Left ventricle myocardium inferior (tissue), 1 donor: ENCODE results near the gene HYOU1. TPM values are rescaled to one million over a fixed set of nuclear protein-coding genes. Genes with fewer than 3 reads are reported as not detected.

Experiments used
- DNase-seq: peaks from one replicate; pipeline ENCODE4 v3.0.0-alpha.2; 2020
- H3K27ac ChIP-seq: fragments of 200-600 bp; replicated peaks from 2 replicates; pipeline ENCODE4 v1.8.0; 2021
- H3K27me3 ChIP-seq: fragments of 200-600 bp; 2 replicates; pipeline ENCODE4 v1.8.0; 2021; ENCODE audit warnings: low read depth
- H3K36me3 ChIP-seq: fragments of 200-600 bp; 2 replicates; pipeline ENCODE4 v1.8.0; 2021
- H3K4me1 ChIP-seq: fragments of 200-600 bp; 2 replicates; pipeline ENCODE4 v1.8.0; 2021
- H3K4me3 ChIP-seq: fragments of 200-600 bp; 2 replicates; pipeline ENCODE4 v1.8.0; 2021; ENCODE audit warnings: mild to moderate bottlenecking, moderate library complexity
- H3K9me3 ChIP-seq: fragments of 200-600 bp; replicated peaks from 2 replicates; pipeline ENCODE4 v1.8.0; 2021
- intact Hi-C: fragments of 100-400 bp; cut with micrococcal nuclease; formaldehyde crosslinking; loops from one replicate; pipeline ENCODE4 v1.11.0; 2022
- total RNA-seq: library from RNA; stranded (reverse); fragmentation: NEBNext Ultra II Directional; extraction: Animal tissue kit (Norgen Biotek cat#: 25700); gene quantifications from one replicate; pipeline ENCODE4 v1.2.1, GENCODE V29; 2021
- TF ChIP-seq, protein P1 (sequence below): fragments of 200-600 bp; IDR thresholded peaks from 2 replicates; pipeline ENCODE4 v1.8.0; 2021; ENCODE audit warnings: antibody characterized with exemption, mild to moderate bottlenecking, borderline replicate concordance
- donor health status: DM: no; HTN: yes; CAD: no; lungs with severe emphysema.

The HYOU1 gene
- total RNA-seq, 1 donor from 2014 or later: 71.8 TPM

GRCh38 chr11:119092880-119093842 lies 36.2 kb upstream of the HYOU1 start:
- no peaks in the 10 kb centered on the region for H3K9me3 ChIP-seq
- peak overlapping the region; percentile 95 for H3K27ac ChIP-seq
- no peak for DNase-seq
- peaks cover 36% of the 10 kb centered on the region for H3K4me1 ChIP-seq
- peak overlapping the region; percentile 98 for H3K4me3 ChIP-seq
- H3K36me3 ChIP-seq: peaks cover 38% of the 10 kb centered on the region
- H3K27me3 ChIP-seq: no peaks in the 10 kb centered on the region
- intact Hi-C loops: no loop called here
- TF ChIP-seq, protein P1, sequence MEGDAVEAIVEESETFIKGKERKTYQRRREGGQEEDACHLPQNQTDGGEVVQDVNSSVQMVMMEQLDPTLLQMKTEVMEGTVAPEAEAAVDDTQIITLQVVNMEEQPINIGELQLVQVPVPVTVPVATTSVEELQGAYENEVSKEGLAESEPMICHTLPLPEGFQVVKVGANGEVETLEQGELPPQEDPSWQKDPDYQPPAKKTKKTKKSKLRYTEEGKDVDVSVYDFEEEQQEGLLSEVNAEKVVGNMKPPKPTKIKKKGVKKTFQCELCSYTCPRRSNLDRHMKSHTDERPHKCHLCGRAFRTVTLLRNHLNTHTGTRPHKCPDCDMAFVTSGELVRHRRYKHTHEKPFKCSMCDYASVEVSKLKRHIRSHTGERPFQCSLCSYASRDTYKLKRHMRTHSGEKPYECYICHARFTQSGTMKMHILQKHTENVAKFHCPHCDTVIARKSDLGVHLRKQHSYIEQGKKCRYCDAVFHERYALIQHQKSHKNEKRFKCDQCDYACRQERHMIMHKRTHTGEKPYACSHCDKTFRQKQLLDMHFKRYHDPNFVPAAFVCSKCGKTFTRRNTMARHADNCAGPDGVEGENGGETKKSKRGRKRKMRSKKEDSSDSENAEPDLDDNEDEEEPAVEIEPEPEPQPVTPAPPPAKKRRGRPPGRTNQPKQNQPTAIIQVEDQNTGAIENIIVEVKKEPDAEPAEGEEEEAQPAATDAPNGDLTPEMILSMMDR: no peak

DNA sequence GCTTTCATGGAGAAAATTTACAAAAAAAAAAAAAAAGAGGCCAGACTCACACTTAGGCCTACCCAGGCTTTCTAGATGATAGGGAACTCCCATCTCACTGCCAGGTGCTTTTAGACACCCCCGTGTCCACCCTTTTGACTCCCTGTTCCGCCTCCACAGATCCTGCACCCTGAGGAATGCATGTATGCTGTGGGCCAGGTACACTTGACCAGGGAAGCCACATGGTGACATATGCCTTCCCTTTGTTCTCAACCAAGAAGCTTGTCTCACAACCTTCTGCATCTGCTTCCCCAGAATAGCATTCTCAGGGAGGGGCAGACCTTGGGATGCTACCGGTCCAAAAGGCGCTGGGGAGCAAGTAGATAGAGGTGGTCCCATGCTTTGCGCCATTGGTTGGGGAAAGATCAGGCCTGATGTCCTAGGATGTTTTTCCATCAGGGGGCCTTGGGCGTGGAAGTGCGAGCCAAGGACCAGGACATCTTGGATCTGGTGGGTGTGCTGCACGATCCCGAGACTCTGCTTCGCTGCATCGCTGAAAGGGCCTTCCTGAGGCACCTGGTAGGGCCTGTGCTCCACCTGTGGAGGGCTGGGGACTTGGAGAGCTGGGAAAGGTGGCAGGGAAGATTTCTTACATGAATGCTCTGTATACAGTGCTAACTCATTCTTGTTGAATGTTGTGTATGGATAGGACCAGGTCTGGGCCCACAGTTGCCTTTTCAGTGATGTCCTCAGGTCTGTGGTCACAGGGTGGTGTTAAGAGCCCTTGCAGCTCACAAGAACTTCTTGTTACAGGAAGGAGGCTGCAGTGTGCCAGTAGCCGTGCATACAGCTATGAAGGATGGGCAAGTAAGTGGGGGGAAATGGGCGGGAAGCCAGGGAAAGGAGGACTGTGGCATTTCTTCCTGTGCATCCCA lies 35.2 kb upstream of the HYOU1 start:
- no peak for DNase-seq
- Histone ChIP-seq H3K9me3 (no peaks in the 10 kb centered on the region), H3K4me3 (no peak overlapping the region), H3K27me3 (no peaks in the 10 kb centered on the region), H3K36me3 (peaks cover 29% of the 10 kb centered on the region), H3K4me1 (peaks cover 40% of the 10 kb centered on the region), H3K27ac (no peak overlapping the region)
- TF ChIP-seq, protein P1: no peak
- intact Hi-C loops: no loop called here

DNA sequence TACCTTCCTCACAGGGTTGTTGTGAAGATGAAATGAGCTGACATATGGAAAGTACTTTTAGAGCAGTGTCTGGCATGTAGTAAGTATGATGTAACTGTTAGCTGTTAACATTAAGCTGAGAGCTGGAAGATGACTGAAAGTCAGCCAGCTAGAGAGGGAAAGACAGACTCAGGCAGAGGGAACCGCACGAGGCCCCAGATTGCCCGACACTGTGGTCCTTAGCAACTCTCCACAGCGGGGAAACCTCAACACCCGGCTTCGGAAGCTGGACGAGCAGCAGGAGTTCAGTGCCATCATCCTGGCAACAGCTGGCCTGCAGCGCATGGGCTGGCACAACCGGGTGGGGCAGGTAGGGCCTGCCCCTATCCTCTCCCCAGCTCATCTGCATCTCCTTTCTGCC lies 34.2 kb upstream of the HYOU1 start:
- Histone ChIP-seq H3K4me3 (no peak overlapping the region), H3K27me3 (no peaks in the 10 kb centered on the region), H3K4me1 (peaks cover 41% of the 10 kb centered on the region), H3K9me3 (no peaks in the 10 kb centered on the region), H3K27ac (no peak overlapping the region), H3K36me3 (peaks cover 22% of the 10 kb centered on the region)
- intact Hi-C loops: no loop called here
- no peak for DNase-seq
- TF ChIP-seq, protein P1: no peak

DNA sequence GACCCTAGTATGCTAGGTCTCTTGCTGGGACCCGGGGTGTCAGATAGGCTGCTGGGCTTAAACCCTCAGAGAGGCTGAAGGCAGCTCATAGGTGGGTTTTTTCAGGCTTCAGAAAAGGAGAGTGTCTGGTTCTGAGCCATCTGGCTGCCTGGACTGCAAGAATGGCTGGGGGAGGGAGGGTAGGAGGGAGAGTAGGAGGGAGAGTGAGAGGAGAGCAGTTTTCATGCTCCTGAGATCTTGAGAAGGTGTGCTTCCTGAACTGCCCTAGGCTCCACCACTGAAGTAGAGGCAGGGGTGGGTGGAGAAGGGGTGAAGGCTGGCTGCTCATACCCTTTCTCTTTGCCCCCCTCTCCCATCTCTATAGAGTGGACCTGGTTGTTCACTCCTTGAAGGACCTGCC lies 32.3 kb upstream of the HYOU1 start:
- intact Hi-C loops: no loop called here
- Histone ChIP-seq H3K36me3 (peaks cover 22% of the 10 kb centered on the region), H3K4me3 (no peak overlapping the region), H3K27ac (no peak overlapping the region), H3K27me3 (no peaks in the 10 kb centered on the region), H3K4me1 (peaks cover 38% of the 10 kb centered on the region), H3K9me3 (no peaks in the 10 kb centered on the region)
- TF ChIP-seq, protein P1: no peak
- DNase-seq: no peak

DNA sequence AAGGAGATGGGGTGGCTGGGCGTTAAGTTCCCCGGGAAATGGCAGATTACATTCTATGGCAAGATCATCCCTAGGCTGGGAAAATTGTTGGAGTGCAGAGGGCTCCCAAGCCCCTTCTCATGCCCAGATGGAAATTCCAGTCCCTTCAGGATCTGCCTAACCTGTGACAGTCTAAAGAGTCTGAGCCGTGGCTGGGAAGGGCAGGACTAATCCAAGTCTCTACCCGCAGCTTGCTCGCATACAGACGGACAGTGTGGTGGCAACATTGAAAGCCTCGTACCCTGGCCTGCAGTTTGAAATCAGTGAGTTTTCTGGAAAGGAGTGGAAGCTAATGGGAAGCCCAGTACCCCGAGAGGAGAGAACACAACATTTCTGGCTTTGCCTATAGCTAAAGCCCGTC lies 31.4 kb upstream of the HYOU1 start:
- intact Hi-C loops: no loop called here

More for the DNA sequence above, 31.4 kb upstream of the HYOU1 start:
- no peaks in the 10 kb centered on the region for H3K27me3 ChIP-seq
- no peak overlapping the region for H3K27ac ChIP-seq
- H3K4me3 ChIP-seq: no peak overlapping the region
- DNase-seq: no peak
- TF ChIP-seq, protein P1: no peak
- peaks cover 22% of the 10 kb centered on the region for H3K36me3 ChIP-seq
- peaks cover 31% of the 10 kb centered on the region for H3K4me1 ChIP-seq
- H3K9me3 ChIP-seq: no peaks in the 10 kb centered on the region
